Mesenchymal stem cell (in vitro differentiated cells and primary cell): ENCODE measurements around the gene TINAG.

Experiments
- DNase-seq: peaks from one replicate; pipeline ENCODE4 v3.0.0-alpha.2; 2013
- H2AFZ ChIP-seq: one replicate; pipeline ENCODE4 v1.6.1; 2013; ENCODE audit warnings: low read depth, mild to moderate bottlenecking, control low read depth, inconsistent platforms, low read length, moderate library complexity
- H2AK5ac ChIP-seq: 2 replicates; pipeline ENCODE4 v1.6.1; 2013; ENCODE audit warnings: low read length, moderate library complexity, mild to moderate bottlenecking, inconsistent platforms; ENCODE audit not compliant: severe bottlenecking
- H2BK120ac ChIP-seq: one replicate; pipeline ENCODE4 v1.6.1; 2013; ENCODE audit warnings: low read depth, mild to moderate bottlenecking, inconsistent platforms, low read length, moderate library complexity
- H2BK12ac ChIP-seq, 2 experiments: one replicate each; pipeline ENCODE4 v1.6.1; 2013; ENCODE audit warnings: inconsistent platforms in 2 of 2, low read length in 2 of 2, mild to moderate bottlenecking in 2 of 2, moderate library complexity in 2 of 2, control low read depth in 1 of 2
- H2BK15ac ChIP-seq: one replicate; pipeline ENCODE4 v1.6.1; 2013; ENCODE audit warnings: mild to moderate bottlenecking, low read depth, inconsistent platforms; ENCODE audit not compliant: poor library complexity, severe bottlenecking
- H2BK5ac ChIP-seq: 2 replicates; pipeline ENCODE4 v1.6.1; 2013; ENCODE audit warnings: low read depth, mild to moderate bottlenecking, low read length, control low read depth, inconsistent platforms; ENCODE audit not compliant: poor library complexity, severe bottlenecking
- H3K14ac ChIP-seq, 2 experiments: one replicate each; pipeline ENCODE4 v1.6.1; 2013; ENCODE audit warnings: inconsistent platforms in 2 of 2, low read length in 2 of 2, control low read depth in 1 of 2, mild to moderate bottlenecking in 1 of 2, moderate library complexity in 1 of 2
- H3K18ac ChIP-seq, 2 experiments: one replicate each; pipeline ENCODE4 v1.6.1; 2013; ENCODE audit warnings: inconsistent platforms in 2 of 2, low read length in 2 of 2, control low read depth in 1 of 2, low read depth in 1 of 2, mild to moderate bottlenecking in 1 of 2
- H3K23ac ChIP-seq, 2 experiments: one replicate each; pipeline ENCODE4 v1.6.1; 2013; ENCODE audit warnings: inconsistent platforms in 2 of 2, low read length in 2 of 2, mild to moderate bottlenecking in 2 of 2, moderate library complexity in 2 of 2, control low read depth in 1 of 2
- H3K27ac ChIP-seq: 2 replicates; pipeline ENCODE4 v1.5.1; 2013; ENCODE audit warnings: mild to moderate bottlenecking, moderate library complexity, low read length, control low read depth, inconsistent platforms; ENCODE audit not compliant: poor library complexity, severe bottlenecking
- H3K27me3 ChIP-seq, 2 experiments: 2 replicates each; pipeline versions ENCODE4 v1.6.1 to v1.7.0; 2013; ENCODE audit warnings: low read length in 2 of 2, mild to moderate bottlenecking in 2 of 2, moderate library complexity in 2 of 2, control low read depth in 1 of 2, inconsistent platforms in 1 of 2; ENCODE audit not compliant: control insufficient read depth in 1 of 2, insufficient read depth in 1 of 2
- H3K36me3 ChIP-seq, 2 experiments: 2 replicates each; pipeline versions ENCODE4 v1.6.1 to v1.7.0; 2013; ENCODE audit warnings: low read length in 2 of 2, control low read depth in 1 of 2, inconsistent platforms in 1 of 2, low read depth in 1 of 2, mild to moderate bottlenecking in 1 of 2; ENCODE audit not compliant: insufficient read depth in 2 of 2, control insufficient read depth in 1 of 2
- H3K4ac ChIP-seq, 2 experiments: one replicate each; pipeline ENCODE4 v1.6.1; 2013; ENCODE audit warnings: inconsistent platforms in 2 of 2, low read length in 2 of 2, mild to moderate bottlenecking in 2 of 2, moderate library complexity in 2 of 2, control low read depth in 1 of 2, low read depth in 1 of 2
- H3K4me1 ChIP-seq: 2 replicates; pipeline ENCODE4 v1.6.1; 2013; ENCODE audit warnings: low read depth, low read length, control low read depth; ENCODE audit not compliant: control insufficient read depth, insufficient read depth
- H3K4me2 ChIP-seq: 2 replicates; pipeline ENCODE4 v1.6.1; 2013; ENCODE audit warnings: low read length, mild to moderate bottlenecking, inconsistent platforms; ENCODE audit not compliant: poor library complexity, severe bottlenecking
- H3K4me3 ChIP-seq, 2 experiments: 2 replicates each; pipeline versions ENCODE4 v1.5.1 to v1.7.0; 2013; ENCODE audit warnings: low read length in 2 of 2, mild to moderate bottlenecking in 2 of 2, control low read depth in 1 of 2, low read depth in 1 of 2; ENCODE audit not compliant: insufficient read depth in 1 of 2
- H3K79me1 ChIP-seq: replicated peaks from 2 replicates; pipeline ENCODE4 v1.6.1; 2013; ENCODE audit warnings: mild to moderate bottlenecking, control low read depth, low read length, inconsistent platforms; ENCODE audit not compliant: poor library complexity, severe bottlenecking
- H3K9ac ChIP-seq: 2 replicates; pipeline ENCODE4 v1.7.0; 2013; ENCODE audit warnings: mild to moderate bottlenecking, low read length, moderate library complexity
- H3K9me3 ChIP-seq: 2 replicates; pipeline ENCODE4 v1.7.0; 2013; ENCODE audit warnings: mild to moderate bottlenecking, low read length; ENCODE audit not compliant: control insufficient read depth
- H4K8ac ChIP-seq: one replicate; pipeline ENCODE4 v1.6.1; 2013; ENCODE audit warnings: inconsistent platforms, mild to moderate bottlenecking, low read length, moderate library complexity
- H4K91ac ChIP-seq: one replicate; pipeline ENCODE4 v1.6.1; 2013; ENCODE audit warnings: mild to moderate bottlenecking, low read length, inconsistent platforms
- WGBS: methylation state at CpG from one replicate; pipeline ENCODE4 v1.1.7; 2013; ENCODE audit warnings: mixed read lengths; 5-methylcytosine and 5-hydroxymethylcytosine counted together

Gene TINAG

DNA sequence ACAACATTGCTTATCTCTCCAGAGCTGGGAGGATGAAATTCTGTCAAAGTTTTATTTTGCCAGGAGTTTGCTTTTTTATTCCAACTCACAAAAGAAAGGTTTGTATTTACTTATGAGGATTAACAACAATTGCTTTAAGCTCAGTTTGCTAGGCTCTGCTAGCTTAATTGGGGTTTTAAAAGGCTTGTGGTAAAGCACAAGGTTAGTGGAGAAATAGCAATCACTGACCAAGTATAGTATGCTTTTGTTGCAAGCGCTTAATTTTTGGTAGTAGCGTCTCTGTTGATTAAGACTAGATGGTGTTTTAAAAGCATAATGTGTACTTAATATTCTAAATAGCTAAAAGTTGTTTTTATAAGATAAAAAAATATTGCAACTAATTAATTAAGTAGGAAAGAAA is 45.7 kb downstream of the TINAG start:
- no peak overlapping the region for H3K18ac ChIP-seq
- H4K91ac ChIP-seq: no peak overlapping the region
- no peak overlapping the region for H3K23ac ChIP-seq
- H2BK120ac ChIP-seq: no peak overlapping the region
- H2BK5ac ChIP-seq: no peak overlapping the region
- no peak overlapping the region for H4K8ac ChIP-seq
- no peak overlapping the region for H3K9ac ChIP-seq
- no peaks in the 10 kb centered on the region for H3K79me1 ChIP-seq
- DNase-seq: no peak
- no peaks in the 10 kb centered on the region for H3K27me3 ChIP-seq
- no peak overlapping the region for H2AK5ac ChIP-seq
- H3K4ac ChIP-seq: no peak overlapping the region
- H3K4me2 ChIP-seq: no peak overlapping the region
- H2AFZ ChIP-seq: no peak overlapping the region
- H3K36me3 ChIP-seq: no peaks in the 10 kb centered on the region
- H3K14ac ChIP-seq: no peak overlapping the region
- H3K27ac ChIP-seq: no peak overlapping the region
- WGBS: 100% methylated on average over 1 of the region's 2 CpGs
- H3K4me3 ChIP-seq: no peak overlapping the region
- no peak overlapping the region for H2BK12ac ChIP-seq
- no peaks in the 10 kb centered on the region for H3K9me3 ChIP-seq
- no peaks in the 10 kb centered on the region for H3K4me1 ChIP-seq
- no peak overlapping the region for H2BK15ac ChIP-seq

DNA sequence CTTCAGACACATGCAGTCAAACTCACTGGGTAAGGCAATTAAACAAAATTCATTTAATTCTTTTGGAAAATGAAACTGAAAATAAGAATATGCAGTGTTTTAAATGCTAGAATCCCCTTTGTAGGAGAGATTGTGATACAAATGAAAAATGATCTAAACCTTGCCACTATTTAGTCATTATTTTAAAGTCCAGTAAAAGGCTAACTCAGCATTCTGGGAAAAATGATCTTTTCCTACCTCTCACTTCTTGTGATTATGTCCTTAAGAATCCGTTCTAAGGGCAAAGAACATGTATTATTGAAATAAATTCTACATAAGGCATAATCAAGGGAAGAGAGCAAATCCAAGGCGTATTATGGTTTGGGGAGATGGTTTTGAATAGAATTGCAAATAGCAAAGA is 46.4 kb downstream of the TINAG start:
- Histone ChIP-seq H4K91ac (no peak overlapping the region), H3K36me3 (no peaks in the 10 kb centered on the region), H4K8ac (no peak overlapping the region), H3K9ac (no peak overlapping the region), H3K23ac (no peak overlapping the region), H3K18ac (no peak overlapping the region), H3K27me3 (no peaks in the 10 kb centered on the region), H2AK5ac (no peak overlapping the region), H3K4me1 (no peaks in the 10 kb centered on the region), H3K79me1 (no peaks in the 10 kb centered on the region), H2BK120ac (no peak overlapping the region), H3K4me2 (no peak overlapping the region), H2BK15ac (no peak overlapping the region), H3K9me3 (no peaks in the 10 kb centered on the region), H3K14ac (no peak overlapping the region), H2AFZ (no peak overlapping the region), H2BK5ac (no peak overlapping the region), H3K27ac (no peak overlapping the region), H3K4ac (no peak overlapping the region), H3K4me3 (no peak overlapping the region), H2BK12ac (no peak overlapping the region)
- DNase-seq: no peak
- WGBS: no CpG with 5 or more reads among the region's 2 CpGs

DNA sequence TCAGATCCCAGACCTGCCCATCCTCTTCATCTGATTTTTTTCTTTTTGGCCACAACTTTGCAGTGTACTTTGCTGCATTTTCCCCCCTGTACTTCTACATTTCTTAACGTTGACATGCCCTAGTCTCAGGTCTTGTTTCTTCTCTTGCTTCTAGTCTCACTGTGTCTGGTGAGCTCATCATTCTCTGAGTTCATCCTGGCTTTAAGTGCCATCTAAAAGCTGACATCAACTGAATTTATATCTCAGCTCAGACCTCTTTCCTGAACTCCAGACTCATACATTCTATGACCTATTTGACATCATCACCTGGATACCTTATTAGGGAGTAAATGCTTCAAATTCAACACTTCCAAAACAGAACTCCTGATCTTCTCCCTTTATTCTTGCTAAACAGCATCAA is 48.9 kb downstream of the TINAG start:
- H3K18ac ChIP-seq: no peak overlapping the region
- no peak overlapping the region for H4K8ac ChIP-seq
- no peak for DNase-seq
- no peak overlapping the region for H3K9ac ChIP-seq
- no peak overlapping the region for H2BK15ac ChIP-seq
- H3K23ac ChIP-seq: no peak overlapping the region
- no peak overlapping the region for H3K27ac ChIP-seq
- H3K36me3 ChIP-seq: no peaks in the 10 kb centered on the region
- H2BK12ac ChIP-seq: no peak overlapping the region
- H3K27me3 ChIP-seq: no peaks in the 10 kb centered on the region
- no peaks in the 10 kb centered on the region for H3K79me1 ChIP-seq
- H4K91ac ChIP-seq: no peak overlapping the region
- no peak overlapping the region for H2AK5ac ChIP-seq
- no peak overlapping the region for H3K4ac ChIP-seq
- no peak overlapping the region for H3K14ac ChIP-seq
- H3K4me3 ChIP-seq: no peak overlapping the region
- H3K9me3 ChIP-seq: no peaks in the 10 kb centered on the region
- no peak overlapping the region for H2BK5ac ChIP-seq
- 73% methylated on average over 1 of the region's 1 CpG for WGBS
- no peaks in the 10 kb centered on the region for H3K4me1 ChIP-seq
- H3K4me2 ChIP-seq: no peak overlapping the region
- H2BK120ac ChIP-seq: no peak overlapping the region
- H2AFZ ChIP-seq: no peak overlapping the region

DNA sequence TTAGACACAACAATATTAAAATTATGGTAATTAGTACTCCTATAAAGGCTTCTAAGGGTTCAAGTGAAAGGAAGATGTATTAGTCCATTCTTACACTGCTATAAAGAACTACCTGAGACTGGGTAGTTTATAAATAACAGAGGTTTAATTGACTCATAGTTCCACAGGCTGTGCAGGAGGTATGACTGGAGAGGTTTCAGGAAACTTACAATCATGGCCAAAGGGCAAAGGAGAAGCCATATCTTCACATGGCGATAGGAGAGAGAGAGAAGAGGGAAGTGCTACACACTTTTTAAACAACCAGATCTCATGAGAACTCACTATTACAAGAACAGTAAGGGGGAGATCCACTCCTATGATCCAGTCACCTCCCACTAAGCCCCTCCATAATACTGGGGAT is 52.9 kb downstream of the TINAG start:
- Histone ChIP-seq H3K18ac (no peak overlapping the region), H3K27me3 (no peaks in the 10 kb centered on the region), H2BK12ac (no peak overlapping the region), H3K9ac (no peak overlapping the region), H3K4me3 (no peak overlapping the region), H3K4me1 (no peaks in the 10 kb centered on the region), H3K4me2 (no peak overlapping the region), H3K23ac (no peak overlapping the region), H3K27ac (no peak overlapping the region), H2AFZ (no peak overlapping the region), H3K4ac (no peak overlapping the region), H3K36me3 (no peaks in the 10 kb centered on the region), H4K91ac (no peak overlapping the region), H2BK120ac (no peak overlapping the region), H2BK5ac (no peak overlapping the region), H3K14ac (no peak overlapping the region), H4K8ac (no peak overlapping the region), H2AK5ac (no peak overlapping the region), H3K9me3 (no peaks in the 10 kb centered on the region), H3K79me1 (no peaks in the 10 kb centered on the region), H2BK15ac (no peak overlapping the region)
- DNase-seq: no peak
- no CpG with 5 or more reads among the region's 1 CpG for WGBS
